ENCODE results near the gene OR6B1. TPM values are rescaled to one million over a fixed set of nuclear protein-coding genes. Genes with fewer than 3 reads are reported as not detected.
A peak's percentile ranks its signal among the peaks of the same experiment; 100 is the strongest.

OR6B1 gene
- total RNA-seq, 6 experiments from 2014 or later: not detected

DNA sequence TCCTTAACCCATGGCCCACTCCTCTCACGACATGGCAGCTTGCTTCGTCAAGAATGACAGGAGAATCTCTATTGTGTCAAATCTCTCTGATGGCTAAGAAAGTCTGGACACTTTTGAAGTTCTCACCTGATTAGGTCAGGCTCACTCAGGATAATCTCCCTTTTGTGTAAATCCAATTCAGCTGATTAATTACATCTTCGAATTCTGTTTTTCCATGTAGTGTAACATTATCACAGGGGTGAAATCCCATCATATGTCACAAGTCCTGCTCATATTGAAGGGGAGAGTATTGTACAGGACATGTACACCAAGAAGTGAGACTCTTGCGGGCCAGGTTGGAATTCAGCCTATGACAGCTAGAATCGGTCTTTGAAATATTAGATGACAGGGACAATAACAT is 16.2 kb upstream of the OR6B1 start:
- no peaks in the 10 kb centered on the region for H3K36me3 Mint-ChIP-seq (ENCODE audit: low read depth)
- no peak overlapping the region for H3K4me3 Mint-ChIP-seq
- no peak for DNase-seq
- no peaks in the 10 kb centered on the region for H3K27me3 Mint-ChIP-seq (ENCODE audit: insufficient read depth)
- H3K4me1 Mint-ChIP-seq (ENCODE audit: low read depth): peaks cover 40% of the 10 kb centered on the region
- no peaks in the 10 kb centered on the region; the same call in 1 of the 2 replicates for H3K9me3 Mint-ChIP-seq
- TF ChIP-seq, protein P1, sequence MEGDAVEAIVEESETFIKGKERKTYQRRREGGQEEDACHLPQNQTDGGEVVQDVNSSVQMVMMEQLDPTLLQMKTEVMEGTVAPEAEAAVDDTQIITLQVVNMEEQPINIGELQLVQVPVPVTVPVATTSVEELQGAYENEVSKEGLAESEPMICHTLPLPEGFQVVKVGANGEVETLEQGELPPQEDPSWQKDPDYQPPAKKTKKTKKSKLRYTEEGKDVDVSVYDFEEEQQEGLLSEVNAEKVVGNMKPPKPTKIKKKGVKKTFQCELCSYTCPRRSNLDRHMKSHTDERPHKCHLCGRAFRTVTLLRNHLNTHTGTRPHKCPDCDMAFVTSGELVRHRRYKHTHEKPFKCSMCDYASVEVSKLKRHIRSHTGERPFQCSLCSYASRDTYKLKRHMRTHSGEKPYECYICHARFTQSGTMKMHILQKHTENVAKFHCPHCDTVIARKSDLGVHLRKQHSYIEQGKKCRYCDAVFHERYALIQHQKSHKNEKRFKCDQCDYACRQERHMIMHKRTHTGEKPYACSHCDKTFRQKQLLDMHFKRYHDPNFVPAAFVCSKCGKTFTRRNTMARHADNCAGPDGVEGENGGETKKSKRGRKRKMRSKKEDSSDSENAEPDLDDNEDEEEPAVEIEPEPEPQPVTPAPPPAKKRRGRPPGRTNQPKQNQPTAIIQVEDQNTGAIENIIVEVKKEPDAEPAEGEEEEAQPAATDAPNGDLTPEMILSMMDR (IDR thresholded peaks at IDR 0.05): no peak
- no peak overlapping the region for H3K27ac Mint-ChIP-seq

DNA sequence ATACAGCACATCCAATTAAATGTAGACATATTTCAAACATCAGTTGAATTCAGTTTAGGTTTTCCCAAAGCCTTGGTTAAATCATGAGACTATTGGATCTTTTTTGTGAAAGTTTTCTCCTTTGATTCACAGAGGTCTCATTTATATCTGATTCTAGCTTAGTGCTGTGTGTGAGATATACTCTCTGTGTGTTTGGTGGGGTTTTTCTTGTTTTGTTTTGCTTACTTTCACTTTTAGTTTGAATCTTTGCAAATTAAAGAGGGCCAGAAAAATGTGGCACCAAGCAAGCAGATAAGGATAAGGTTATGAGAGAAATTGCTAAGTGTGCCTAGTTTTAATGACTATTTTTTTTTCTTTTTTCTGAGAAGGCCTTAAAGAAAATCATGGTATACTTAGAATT is 12.6 kb upstream of the OR6B1 start:
- TF ChIP-seq, protein P1 (IDR thresholded peaks at IDR 0.05): no peak
- Mint-ChIP-seq H3K27ac (no peak overlapping the region), H3K36me3 (ENCODE audit: low read depth) (no peaks in the 10 kb centered on the region), H3K4me3 (no peak overlapping the region), H3K9me3 (no peaks in the 10 kb centered on the region; the same call in 1 of the 2 replicates), H3K4me1 (ENCODE audit: low read depth) (peaks cover 22% of the 10 kb centered on the region; the same call in 1 of the 2 replicates), H3K27me3 (ENCODE audit: insufficient read depth) (no peaks in the 10 kb centered on the region)
- DNase-seq: no peak

DNA sequence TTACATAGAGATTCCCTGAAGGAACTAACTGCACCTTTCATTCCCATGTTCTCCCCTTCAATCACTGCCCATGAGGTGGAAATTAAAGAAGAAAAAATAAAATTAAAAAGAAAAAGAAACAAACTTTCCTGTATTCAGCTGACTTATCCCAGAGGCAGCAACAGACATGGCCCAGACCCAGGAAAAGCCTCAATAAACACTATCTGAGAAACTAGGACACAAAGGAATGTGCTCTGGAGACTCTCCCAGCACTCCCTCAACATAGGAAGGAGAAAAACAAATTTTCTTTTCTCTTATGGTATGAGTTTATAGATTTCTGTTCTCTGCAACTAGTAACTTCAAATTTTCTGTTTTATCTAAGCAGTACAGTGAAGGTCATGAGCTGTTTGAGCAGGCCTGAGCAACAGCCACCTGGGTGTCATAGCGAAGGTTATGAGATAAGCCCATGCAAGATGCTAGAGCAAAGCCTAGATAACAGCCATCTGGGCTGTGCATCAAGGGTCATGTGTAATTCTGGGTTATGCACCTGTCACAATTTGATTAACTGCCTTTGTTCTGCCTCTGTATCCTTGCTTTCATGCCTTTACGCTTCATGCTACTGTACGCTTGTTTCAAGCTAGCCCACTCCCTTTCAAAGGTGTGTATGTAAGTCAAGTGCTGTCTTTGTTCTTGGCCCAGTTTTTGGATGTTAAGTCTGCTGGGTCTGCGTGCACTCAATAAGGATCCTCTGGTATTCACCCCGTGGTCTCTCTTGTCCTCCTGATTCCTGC is 11.0 kb upstream of the OR6B1 start:
- Mint-ChIP-seq H3K4me3 (no peak overlapping the region), H3K9me3 (no peaks in the 10 kb centered on the region; the same call in 1 of the 2 replicates), H3K27me3 (ENCODE audit: insufficient read depth) (no peaks in the 10 kb centered on the region), H3K36me3 (ENCODE audit: low read depth) (no peaks in the 10 kb centered on the region), H3K4me1 (ENCODE audit: low read depth) (peaks cover 22% of the 10 kb centered on the region; the same call in 1 of the 2 replicates), H3K27ac (peak overlapping the region; percentile 19; the same call in 1 of the 2 replicates)
- TF ChIP-seq, protein P1 (IDR thresholded peaks at IDR 0.05): no peak
- DNase-seq: peak; percentile 54

DNA sequence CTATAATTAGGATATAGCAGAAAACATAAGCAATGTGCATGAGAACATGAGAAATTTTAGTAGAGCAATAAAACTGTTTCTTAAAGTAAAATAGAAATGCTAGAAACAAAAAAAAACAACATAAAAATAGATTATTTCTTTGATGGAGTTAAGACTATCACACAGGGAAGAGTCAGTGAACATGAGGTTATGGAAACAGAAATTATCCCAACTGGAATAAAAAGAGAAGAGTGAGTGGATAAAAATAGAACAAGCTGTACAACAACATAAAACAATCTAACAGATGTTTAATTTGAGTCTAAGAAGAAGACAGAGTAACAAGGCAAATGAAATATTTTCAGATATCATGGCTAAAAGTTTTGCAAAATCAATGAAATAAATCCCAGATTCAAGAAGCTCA is 7.5 kb upstream of the OR6B1 start:
- Mint-ChIP-seq H3K4me3 (no peak overlapping the region), H3K27me3 (ENCODE audit: insufficient read depth) (no peaks in the 10 kb centered on the region), H3K27ac (no peak overlapping the region), H3K9me3 (no peaks in the 10 kb centered on the region; the same call in 1 of the 2 replicates), H3K36me3 (ENCODE audit: low read depth) (no peaks in the 10 kb centered on the region), H3K4me1 (ENCODE audit: low read depth) (peaks cover 18% of the 10 kb centered on the region; the same call in 1 of the 2 replicates)
- TF ChIP-seq, protein P1 (IDR thresholded peaks at IDR 0.05): no peak
- no peak for DNase-seq

DNA sequence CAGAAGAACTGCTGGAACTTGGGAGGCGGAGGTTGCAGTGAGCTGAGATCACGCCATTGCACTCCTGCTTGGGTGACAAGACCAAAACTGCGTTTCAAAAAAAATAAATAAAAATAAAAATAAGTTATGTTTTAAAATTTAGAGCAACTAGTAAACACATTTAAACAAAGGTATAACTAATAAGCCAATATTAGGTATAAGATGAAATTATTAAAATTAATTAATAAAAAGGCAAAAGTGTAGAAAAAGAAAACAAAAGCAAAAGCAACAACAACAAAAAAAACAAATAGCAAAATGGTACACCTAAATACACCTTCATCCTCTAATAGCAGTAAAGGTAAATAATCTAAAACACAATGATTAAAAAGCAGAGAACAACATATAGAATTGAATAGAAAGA is 6.2 kb upstream of the OR6B1 start:
- DNase-seq: no peak
- H3K9me3 Mint-ChIP-seq: no peaks in the 10 kb centered on the region; the same call in 1 of the 2 replicates
- no peaks in the 10 kb centered on the region for H3K36me3 Mint-ChIP-seq (ENCODE audit: low read depth)
- H3K27me3 Mint-ChIP-seq (ENCODE audit: insufficient read depth): no peaks in the 10 kb centered on the region
- no peak overlapping the region for H3K27ac Mint-ChIP-seq
- peaks cover 5% of the 10 kb centered on the region; the same call in 1 of the 2 replicates for H3K4me1 Mint-ChIP-seq (ENCODE audit: low read depth)
- TF ChIP-seq, protein P1 (IDR thresholded peaks at IDR 0.05): no peak
- no peak overlapping the region for H3K4me3 Mint-ChIP-seq

Data from HFFc6 (cell line).